Activated T-helper 17 cell treated with anti-CD3 and anti-CD28 coated beads, Interleukin-2, amount 50 U/mL, for 72 hours (primary cell): ENCODE results near the gene ECT2. TPM values are rescaled to one million over a fixed set of nuclear protein-coding genes. Genes with fewer than 3 reads are reported as not detected.
"Not testable (repeated sequence)": the region's sequence is repeated elsewhere in the genome, so short reads cannot be mapped to it uniquely, and the experiment has no call there.

ENCODE experiments used
- ATAC-seq: fragments of 150-1000 bp; cut with Tn5 transposase; replicated peaks from 2 replicates; pipeline ENCODE4 v1.10.0; 2021; ENCODE audit warnings: mild to moderate bottlenecking, moderate library complexity
- H3K27ac Mint-ChIP-seq: one replicate; pipeline ENCODE4 v1.8.0; 2022; ENCODE audit warnings: mixed read lengths
- H3K27me3 Mint-ChIP-seq: one replicate; pipeline ENCODE4 v1.8.0; 2022; ENCODE audit warnings: mixed read lengths
- H3K36me3 Mint-ChIP-seq: one replicate; pipeline ENCODE4 v1.8.0; 2022; ENCODE audit warnings: low read depth, mild to moderate bottlenecking, mixed read lengths
- H3K4me1 Mint-ChIP-seq: one replicate; pipeline ENCODE4 v1.8.0; 2022; ENCODE audit warnings: mixed read lengths
- H3K4me3 Mint-ChIP-seq: one replicate; pipeline ENCODE4 v1.8.0; 2022; ENCODE audit warnings: mild to moderate bottlenecking, mixed read lengths
- H3K9me3 Mint-ChIP-seq: one replicate; pipeline ENCODE4 v1.8.0; 2022; ENCODE audit warnings: mixed read lengths
- total RNA-seq, 2 donors: library from RNA; stranded (reverse); gene quantifications; one replicate each; pipeline ENCODE4 v1.2.3, GENCODE V29; 2022

Gene ECT2
- total RNA-seq = 10 to 100 TPM; 43.3 to 54.0 TPM

DNA sequence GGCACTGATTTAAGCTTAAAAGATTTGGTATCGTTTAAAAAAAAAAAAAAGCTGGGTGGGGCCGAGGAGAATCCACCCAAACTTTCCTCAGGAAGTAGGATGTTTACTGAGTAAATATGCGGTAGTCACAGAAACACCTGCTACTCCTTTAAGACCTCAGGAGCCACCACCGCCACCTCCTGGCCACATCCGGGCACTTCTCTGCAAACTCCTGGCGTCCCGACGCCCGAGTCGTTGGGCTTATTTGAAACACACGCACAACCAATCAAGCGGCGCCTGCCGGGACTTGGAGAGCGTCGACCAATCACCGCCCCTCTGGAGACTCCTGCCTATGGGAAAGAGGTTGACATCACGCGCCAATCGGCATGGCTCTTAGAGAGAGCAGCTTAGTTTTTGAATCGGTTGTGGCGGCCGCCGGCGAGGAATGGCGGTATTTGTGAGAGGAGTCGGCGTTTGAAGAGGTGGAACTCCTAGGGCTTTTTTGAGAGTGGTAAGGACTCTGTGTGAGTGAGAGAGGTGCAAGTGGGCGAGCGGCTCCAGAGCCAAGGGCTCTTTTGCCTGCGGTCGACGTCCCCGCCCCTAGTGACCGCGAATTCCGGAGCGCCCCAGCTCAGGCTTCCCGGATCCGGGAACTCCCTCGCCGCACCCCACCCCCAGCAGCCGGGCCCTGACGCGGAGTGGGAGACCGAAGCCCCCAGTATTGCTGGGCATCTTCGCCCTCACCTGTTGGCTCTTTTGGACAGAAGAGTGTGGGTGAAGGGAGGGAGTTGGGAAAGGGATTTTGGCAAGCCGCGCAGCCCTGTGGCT is at the start of gene ECT2:
Gene ECT2 (plus strand): TSS at position 359 of the 807 bp plus-strand sequence. CDS start 3,805 bp downstream, outside the sequence.
- no peaks in the 10 kb centered on the region for H3K27me3 Mint-ChIP-seq
- ATAC-seq = peak; percentile 99
- peaks cover 21% of the 10 kb centered on the region for H3K4me1 Mint-ChIP-seq
- H3K36me3 Mint-ChIP-seq = peaks cover 21% of the 10 kb centered on the region
- peak within 1 kb of the TSS; percentile 83 for H3K4me3 Mint-ChIP-seq
- no peaks in the 10 kb centered on the region for H3K9me3 Mint-ChIP-seq
- peak within 1 kb of the TSS; percentile 92 for H3K27ac Mint-ChIP-seq

DNA sequence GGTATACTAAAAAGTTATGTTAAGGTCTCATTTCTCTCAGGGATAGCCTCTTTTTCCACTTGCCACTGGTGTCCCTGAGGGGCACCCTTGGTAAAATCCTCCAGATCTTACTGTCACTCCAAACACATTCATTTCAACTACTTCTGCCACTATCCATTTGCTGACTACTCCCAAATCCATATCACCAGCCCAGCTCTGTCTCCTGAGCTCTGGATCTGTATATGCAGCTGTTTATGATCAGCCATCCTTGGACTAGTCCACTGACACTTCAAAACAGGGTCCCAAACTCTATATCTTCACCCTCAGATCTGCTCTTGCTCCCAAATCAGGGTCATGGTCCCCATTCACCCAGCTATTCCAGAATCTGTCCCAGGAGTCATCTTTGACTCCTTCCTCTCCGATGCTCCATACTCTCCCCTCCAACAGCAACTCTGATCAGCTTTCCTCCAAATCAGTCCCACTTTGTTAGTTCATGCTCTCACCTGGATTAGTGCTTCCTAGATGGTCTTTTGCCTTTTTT is 49.5 kb upstream of the ECT2 start:
- H3K4me3 Mint-ChIP-seq = no peak overlapping the region
- no peaks in the 10 kb centered on the region for H3K9me3 Mint-ChIP-seq
- no peaks in the 10 kb centered on the region for H3K36me3 Mint-ChIP-seq
- no peak overlapping the region for H3K27ac Mint-ChIP-seq
- H3K27me3 Mint-ChIP-seq = no peaks in the 10 kb centered on the region
- peaks cover 6% of the 10 kb centered on the region for H3K4me1 Mint-ChIP-seq
- no peak for ATAC-seq

- Mint-ChIP-seq H3K27me3 (no peaks in the 10 kb centered on the region), H3K27ac (peak overlapping the region; percentile 3), H3K4me3 (no peak overlapping the region), H3K4me1 (peaks cover 6% of the 10 kb centered on the region), H3K36me3 (no peaks in the 10 kb centered on the region), H3K9me3 (no peaks in the 10 kb centered on the region)
- no peak for ATAC-seq
Observed at GRCh38 chr3:172701751-172702150, 48.8 kb upstream of the ECT2 start.

DNA sequence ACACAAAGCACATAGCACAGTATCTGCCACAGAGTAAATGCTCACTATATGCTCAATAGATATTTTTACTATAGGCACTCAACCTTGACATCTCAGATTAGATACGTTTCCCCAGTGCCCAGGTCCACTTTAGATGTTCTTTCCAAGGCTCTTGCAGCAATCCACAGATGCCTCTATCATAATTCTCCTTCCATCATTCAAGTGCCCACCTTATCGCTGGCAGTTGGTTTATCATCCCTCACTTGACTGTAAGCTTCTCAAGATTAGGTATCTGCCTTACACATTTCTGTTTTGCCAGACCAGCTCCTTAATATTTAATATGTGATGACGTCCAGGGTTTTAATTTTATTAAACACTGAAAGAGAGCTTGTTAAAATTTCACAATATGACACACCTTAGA is 48.3 kb upstream of the ECT2 start:
- no peak overlapping the region for H3K4me3 Mint-ChIP-seq
- peaks cover 6% of the 10 kb centered on the region for H3K4me1 Mint-ChIP-seq
- H3K27ac Mint-ChIP-seq = peak overlapping the region; percentile 3
- no peaks in the 10 kb centered on the region for H3K36me3 Mint-ChIP-seq
- H3K27me3 Mint-ChIP-seq = no peaks in the 10 kb centered on the region
- ATAC-seq = no peak
- H3K9me3 Mint-ChIP-seq = no peaks in the 10 kb centered on the region

- not testable (repeated sequence) for H3K4me1 Mint-ChIP-seq, H3K27ac Mint-ChIP-seq, H3K4me3 Mint-ChIP-seq, H3K36me3 Mint-ChIP-seq, H3K27me3 Mint-ChIP-seq, H3K9me3 Mint-ChIP-seq, ATAC-seq
Observed at GRCh38 chr3:172702731-172703130, 47.8 kb upstream of the ECT2 start.

GRCh38 chr3:172704001-172704400 is 46.5 kb upstream of the ECT2 start:
- peaks cover 6% of the 10 kb centered on the region for H3K4me1 Mint-ChIP-seq
- H3K9me3 Mint-ChIP-seq = no peaks in the 10 kb centered on the region
- no peak for ATAC-seq
- H3K27ac Mint-ChIP-seq = no peak overlapping the region
- H3K27me3 Mint-ChIP-seq = no peaks in the 10 kb centered on the region
- no peak overlapping the region for H3K4me3 Mint-ChIP-seq
- no peaks in the 10 kb centered on the region for H3K36me3 Mint-ChIP-seq

GRCh38 chr3:172705170-172705569 is 45.4 kb upstream of the ECT2 start:
- Mint-ChIP-seq H3K36me3 (no peaks in the 10 kb centered on the region), H3K9me3 (no peaks in the 10 kb centered on the region), H3K4me1 (peaks cover 6% of the 10 kb centered on the region), H3K27ac (no peak overlapping the region), H3K27me3 (no peaks in the 10 kb centered on the region), H3K4me3 (no peak overlapping the region)
- ATAC-seq = no peak

DNA sequence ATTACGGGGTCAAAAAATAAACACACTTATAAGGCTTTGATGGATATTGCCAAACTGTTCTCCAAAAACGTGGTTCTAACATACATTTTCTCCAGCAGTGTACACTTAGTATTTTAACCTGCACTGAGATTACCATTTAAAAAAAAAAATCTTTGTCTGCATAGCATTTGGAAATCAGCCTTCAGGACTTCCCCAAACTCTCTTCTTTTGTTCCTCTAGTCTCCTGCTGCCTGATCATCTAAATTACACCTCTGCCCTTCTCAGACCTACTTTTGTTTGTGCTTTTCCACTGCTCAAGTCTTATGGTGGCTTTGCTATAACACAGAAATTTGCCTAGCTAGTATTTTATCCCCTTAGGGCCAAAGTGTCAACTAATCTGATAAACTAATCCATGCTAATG is 43.5 kb upstream of the ECT2 start:
- no peak overlapping the region for H3K4me3 Mint-ChIP-seq
- no peaks in the 10 kb centered on the region for H3K27me3 Mint-ChIP-seq
- no peak for ATAC-seq
- H3K36me3 Mint-ChIP-seq = no peaks in the 10 kb centered on the region
- H3K27ac Mint-ChIP-seq = no peak overlapping the region
- H3K4me1 Mint-ChIP-seq = peaks cover 6% of the 10 kb centered on the region
- no peaks in the 10 kb centered on the region for H3K9me3 Mint-ChIP-seq

- ATAC-seq = no peak
- no peaks in the 10 kb centered on the region for H3K27me3 Mint-ChIP-seq
- H3K36me3 Mint-ChIP-seq = no peaks in the 10 kb centered on the region
- H3K27ac Mint-ChIP-seq = no peak overlapping the region
- H3K4me3 Mint-ChIP-seq = no peak overlapping the region
- no peaks in the 10 kb centered on the region for H3K9me3 Mint-ChIP-seq
- H3K4me1 Mint-ChIP-seq = peaks cover 6% of the 10 kb centered on the region
Observed at GRCh38 chr3:172707967-172708366, 42.6 kb upstream of the ECT2 start.

DNA sequence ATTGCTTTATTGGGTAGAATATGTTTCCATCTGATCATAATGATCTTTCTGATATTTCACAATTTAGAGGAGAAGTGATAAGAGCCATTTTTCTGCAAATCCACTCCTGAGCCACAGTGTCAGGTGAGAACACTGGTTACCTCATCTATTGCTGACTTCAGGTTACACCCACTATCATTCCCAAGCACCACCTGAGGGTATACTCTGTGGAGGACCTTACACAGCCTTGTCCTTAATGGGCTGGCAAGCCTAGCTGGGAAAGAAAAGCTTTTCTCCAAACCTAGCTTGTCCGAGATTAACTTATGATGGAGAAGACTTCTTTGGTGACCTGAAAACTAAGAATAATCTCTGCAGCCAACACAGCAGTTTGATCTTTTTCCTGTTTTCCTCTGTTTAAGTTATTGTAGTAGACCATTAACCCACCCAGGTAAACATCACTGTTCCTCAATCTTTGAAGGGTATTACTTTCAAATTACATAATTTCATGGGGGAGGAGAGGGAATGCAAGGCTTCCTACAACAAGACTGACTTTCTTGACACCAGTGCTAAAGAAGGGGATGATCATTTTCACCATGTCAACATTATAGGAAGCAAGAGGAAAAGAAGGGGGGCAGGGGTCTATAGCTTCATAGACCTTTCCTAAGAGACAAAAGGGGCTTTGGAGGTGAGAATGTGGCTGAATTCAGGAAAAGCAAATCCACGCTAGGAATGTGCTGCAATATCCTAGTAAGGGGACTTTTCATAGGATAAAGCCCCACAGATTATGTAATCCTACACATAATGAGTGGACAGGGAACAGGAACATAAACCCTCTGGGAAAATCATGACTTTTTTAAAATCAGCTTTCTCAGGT is 41.4 kb upstream of the ECT2 start:
- ATAC-seq = no peak
- no peaks in the 10 kb centered on the region for H3K27me3 Mint-ChIP-seq
- H3K36me3 Mint-ChIP-seq = no peaks in the 10 kb centered on the region
- peaks cover 2% of the 10 kb centered on the region for H3K4me1 Mint-ChIP-seq
- H3K4me3 Mint-ChIP-seq = peak overlapping the region; percentile 98
- no peaks in the 10 kb centered on the region for H3K9me3 Mint-ChIP-seq
- no peak overlapping the region for H3K27ac Mint-ChIP-seq

DNA sequence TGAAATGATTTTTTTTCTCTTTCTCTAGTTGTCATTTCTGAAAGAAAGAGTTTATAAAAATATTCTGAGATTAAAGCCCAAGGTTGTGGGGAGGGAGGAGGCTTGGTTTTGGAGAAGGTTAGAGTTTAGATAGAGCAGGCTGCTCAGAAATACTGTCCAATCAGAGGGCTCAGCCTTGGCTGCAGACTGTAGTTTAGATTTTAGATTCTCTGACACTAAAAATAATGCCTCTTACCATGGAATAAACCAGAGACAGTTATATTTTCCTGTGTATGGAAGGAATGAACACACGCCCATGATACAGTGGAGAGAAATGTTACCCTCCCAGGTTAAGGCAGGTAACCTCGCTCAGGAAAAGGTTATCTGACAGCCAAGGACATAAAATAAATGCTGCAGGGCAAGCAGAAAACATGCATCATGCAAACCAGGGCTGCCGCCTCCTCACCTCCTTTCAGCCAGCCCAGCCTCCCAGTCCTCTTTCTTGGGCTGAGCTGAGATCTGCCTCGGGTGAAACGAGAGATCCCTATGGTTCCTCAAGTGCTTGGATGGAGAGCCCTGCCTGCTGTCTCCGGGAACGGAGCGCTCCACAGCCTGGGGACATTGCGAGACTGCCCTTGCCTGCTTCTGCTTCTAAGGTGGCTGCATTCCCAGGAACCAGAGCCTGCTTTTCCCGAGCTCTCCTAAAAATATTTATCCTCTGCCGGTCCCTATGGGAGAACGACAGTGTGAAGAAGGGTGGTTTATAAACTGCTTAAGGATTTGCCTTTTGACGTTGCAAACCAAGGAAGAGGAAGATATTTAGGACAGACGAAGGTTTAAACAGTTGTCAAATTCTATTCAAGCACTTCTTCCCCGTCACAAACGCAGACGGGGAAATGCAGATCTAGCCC is 40.5 kb upstream of the ECT2 start:
- peak overlapping the region; percentile 98 for H3K4me3 Mint-ChIP-seq
- H3K36me3 Mint-ChIP-seq = no peaks in the 10 kb centered on the region
- no peaks in the 10 kb centered on the region for H3K4me1 Mint-ChIP-seq
- peak; percentile 9 for ATAC-seq
- no peaks in the 10 kb centered on the region for H3K27me3 Mint-ChIP-seq
- peak overlapping the region; percentile 86 for H3K27ac Mint-ChIP-seq
- no peaks in the 10 kb centered on the region for H3K9me3 Mint-ChIP-seq

- Mint-ChIP-seq H3K9me3 (no peaks in the 10 kb centered on the region), H3K4me1 (no peaks in the 10 kb centered on the region), H3K27ac (peak within 1 kb of the TSS; percentile 86), H3K4me3 (peak within 1 kb of the TSS; percentile 98), H3K36me3 (no peaks in the 10 kb centered on the region), H3K27me3 (no peaks in the 10 kb centered on the region)
- ATAC-seq = peak; percentile 99
Observed at GRCh38 chr3:172710664-172711453, 39.7 kb upstream of the ECT2 start, which contains the start of gene NCEH1. Gene NCEH1 (minus strand): TSS chr3:172711067. CDS start chr3:172710984, 83 bp downstream.

DNA sequence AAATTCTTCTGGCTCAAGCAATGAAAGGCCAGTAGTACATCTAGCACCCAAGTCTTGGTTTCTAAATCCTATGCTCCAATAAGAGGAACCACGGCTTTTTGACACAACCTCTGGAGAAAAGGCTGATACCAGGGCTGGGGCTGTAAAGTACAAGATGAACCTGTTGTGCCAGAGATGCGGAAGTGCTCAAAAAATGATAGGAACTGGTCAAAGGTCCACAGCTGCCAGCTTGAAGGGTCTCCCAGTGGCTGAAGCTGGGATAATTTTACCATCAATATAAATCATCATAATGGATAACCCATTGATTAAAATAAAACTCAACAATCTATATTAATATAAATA is 39.1 kb upstream of the ECT2 start:
- no peak for ATAC-seq
- no peaks in the 10 kb centered on the region for H3K36me3 Mint-ChIP-seq
- H3K9me3 Mint-ChIP-seq = no peaks in the 10 kb centered on the region
- no peaks in the 10 kb centered on the region for H3K4me1 Mint-ChIP-seq
- peak overlapping the region; percentile 98 for H3K4me3 Mint-ChIP-seq
- no peaks in the 10 kb centered on the region for H3K27me3 Mint-ChIP-seq
- peak overlapping the region; percentile 86 for H3K27ac Mint-ChIP-seq
